Endothelial cell of umbilical vein (primary cell): ENCODE measurements around the gene EXOC1. TPM values are rescaled to one million over a fixed set of nuclear protein-coding genes. Genes with fewer than 3 reads are reported as not detected.

Experiments
- BruUV-seq: library from RNA; stranded (reverse); fragments of 400-500 nt; replicated peaks from 2 replicates; lab custom pipeline; 2021; lab: Mats Ljungman, UMichigan
- CTCF ChIA-PET: fragments of 300-600, 350-600 bp; sonication (Branson Sonifier 250); formaldehyde crosslinking; loops from one replicate; lab custom pipeline; 2021; ENCODE audit warnings: antibody characterized with exemption, inconsistent platforms; lab: Charles Lee
- POLR2A ChIA-PET: fragments of 300-600, 350-600 bp; sonication (Branson Sonifier 250); formaldehyde crosslinking; loops from one replicate; lab custom pipeline; 2021; ENCODE audit warnings: antibody characterized with exemption, inconsistent platforms; lab: Charles Lee
- DNase-seq: peaks from one replicate; pipeline ENCODE4 v3.0.0-alpha.2; 2011; ENCODE audit warnings: low read depth, low spot score
- FAIRE-seq: peaks from 2 replicates; lab custom pipeline; 2011; peaks lifted over from hg19 to GRCh38; lab: Jason Lieb, UNC
- H2AFZ ChIP-seq: 2 replicates; pipeline ENCODE4 v1.6.0; 2012; ENCODE audit warnings: low read depth, low read length, control low read depth, inconsistent platforms
- H3K27ac ChIP-seq: 2 replicates; pipeline ENCODE4 v1.5.1; 2011; ENCODE audit warnings: low read depth, mild to moderate bottlenecking, control low read depth, low read length, moderate library complexity; ENCODE audit not compliant: insufficient read depth
- H3K27me3 ChIP-seq, 2 experiments: 2 replicates each; pipeline versions ENCODE4 v1.6.0 to v1.6.1; 2011; ENCODE audit warnings: low read length in 2 of 2, mixed read lengths in 1 of 2; ENCODE audit not compliant: control insufficient read depth in 2 of 2, insufficient read depth in 2 of 2
- H3K36me3 ChIP-seq, 2 experiments: 2 replicates in 1 of 2; 3 replicates in 1 of 2; pipeline ENCODE4 v1.5.1; 2011; ENCODE audit warnings: low read length in 2 of 2, mild to moderate bottlenecking in 1 of 2, moderate library complexity in 1 of 2; ENCODE audit not compliant: control insufficient read depth in 2 of 2, insufficient read depth in 2 of 2; ENCODE audit errors: extremely low read depth in 1 of 2
- H3K4me1 ChIP-seq: 3 replicates; pipeline ENCODE4 v1.5.1; 2011; ENCODE audit warnings: mild to moderate bottlenecking, low read length; ENCODE audit not compliant: control insufficient read depth, insufficient read depth; ENCODE audit errors: extremely low read depth
- H3K4me2 ChIP-seq: 2 replicates; pipeline ENCODE4 v1.6.1; 2011; ENCODE audit warnings: low read length, control low read depth, mixed read lengths; ENCODE audit not compliant: insufficient read depth
- H3K4me3 ChIP-seq, 3 experiments: fragments of 200-600 bp in 1 of 3; sonication (generic), shearing (Covaris generic) in 1 of 3; replicated peaks in 1 of 3; 2 replicates each; pipeline ENCODE4 v1.5.1; 2011 to 2016; ENCODE audit warnings: control low read depth in 3 of 3, low read length in 3 of 3, mild to moderate bottlenecking in 2 of 3, inconsistent platforms in 1 of 3, low read depth in 1 of 3, moderate library complexity in 1 of 3; ENCODE audit not compliant: insufficient read depth in 1 of 3
- H3K79me2 ChIP-seq: 2 replicates; pipeline ENCODE4 v1.6.0; 2012; ENCODE audit warnings: low read length, inconsistent platforms; ENCODE audit not compliant: control insufficient read depth, insufficient read depth
- H3K9ac ChIP-seq: replicated peaks from 2 replicates; pipeline ENCODE3; 2011; ENCODE audit warnings: low read length, control low read depth; ENCODE audit not compliant: insufficient read depth; ENCODE audit errors: extremely low read depth
- H3K9me1 ChIP-seq: replicated peaks from 3 replicates; pipeline ENCODE4 v1.6.0; 2011; ENCODE audit warnings: mild to moderate bottlenecking, low read length; ENCODE audit not compliant: control insufficient read depth, insufficient read depth; ENCODE audit errors: extremely low read depth
- H3K9me3 ChIP-seq: replicated peaks from 2 replicates; pipeline ENCODE4 v1.5.1; 2012; ENCODE audit warnings: low read length, inconsistent platforms; ENCODE audit not compliant: control insufficient read depth, insufficient read depth
- H4K20me1 ChIP-seq: replicated peaks from 2 replicates; pipeline ENCODE3; 2011; ENCODE audit warnings: mild to moderate bottlenecking, low read length; ENCODE audit not compliant: control insufficient read depth, insufficient read depth; ENCODE audit errors: extremely low read depth
- CTCF ChIP-seq, 2 donors: IDR thresholded peaks; 1 replicate in 1 of 2; 2 replicates in 1 of 2; pipeline ENCODE4 v1.5.1; 2011; ENCODE audit warnings: low read length in 2 of 2, mild to moderate bottlenecking in 2 of 2, moderate library complexity in 2 of 2, control low read depth in 1 of 2, inconsistent platforms in 1 of 2, low read depth in 1 of 2; ENCODE audit not compliant: insufficient read depth in 1 of 2; ENCODE audit errors: extremely low read depth in 1 of 2
- EZH2 ChIP-seq: IDR thresholded peaks from 2 replicates; pipeline ENCODE4 v1.6.1; 2012; ENCODE audit warnings: borderline replicate concordance, low read depth, mild to moderate bottlenecking, moderate library complexity, low read length, inconsistent platforms; ENCODE audit not compliant: severe bottlenecking
- FOS ChIP-seq: IDR thresholded peaks from 2 replicates; pipeline ENCODE4 v1.6.1; 2011; ENCODE audit warnings: mild to moderate bottlenecking, low read length, moderate library complexity, borderline replicate concordance; ENCODE audit not compliant: insufficient read depth
- GATA2 ChIP-seq: IDR thresholded peaks from 2 replicates; pipeline ENCODE4 v1.7.0; 2011; ENCODE audit warnings: low read depth, mild to moderate bottlenecking, moderate library complexity, mixed read lengths, low read length; ENCODE audit not compliant: insufficient read length, insufficient read depth
- JUN ChIP-seq: IDR thresholded peaks from 2 replicates; pipeline ENCODE4 v1.6.1; 2011; ENCODE audit warnings: borderline replicate concordance, low read depth; ENCODE audit not compliant: insufficient read length, insufficient read depth
- MAX ChIP-seq: IDR thresholded peaks from 2 replicates; pipeline ENCODE4 v1.6.1; 2011; ENCODE audit not compliant: insufficient read depth, insufficient read length
- MYC ChIP-seq: IDR thresholded peaks from one replicate; pipeline ENCODE4 v1.6.1; 2011; ENCODE audit warnings: mild to moderate bottlenecking, low read depth, low read length
- POLR2A ChIP-seq: IDR thresholded peaks from 2 replicates; pipeline ENCODE4 v1.6.1; 2012; ENCODE audit warnings: low read depth, mild to moderate bottlenecking, control low read depth, low read length
- POLR2AphosphoS5 ChIP-seq: IDR thresholded peaks from 2 replicates; pipeline ENCODE4 v1.6.1; 2012; ENCODE audit warnings: low read depth, mild to moderate bottlenecking, control low read depth, low read length, moderate library complexity; ENCODE audit not compliant: insufficient read depth
- dilution Hi-C: fragments of 300-500 bp; cut with MboI; formaldehyde crosslinking; loops from one replicate; pipeline ENCODE4 v1.15.0; 2019; ENCODE audit warnings: low sequenced_read_pairs; ENCODE audit not compliant: extremely low pct_ligation_motif_present
- intact Hi-C: fragments of 100-400 bp; cut with micrococcal nuclease; formaldehyde crosslinking; loops from one replicate; pipeline ENCODE4 v1.10.0; 2022
- polyA plus RNA-seq, 4 experiments: library from polyadenylated mRNA; depleted of rRNA in 3 of 4; stranded (reverse) in 3 of 4; unstranded in 1 of 4; fragments of >200 nt; gene quantifications; 2 replicates each; pipeline versions ENCODE4 v1.2.1 to v1.2.3, GENCODE V29; 2011 to 2012; ENCODE audit warnings: missing spikeins in 1 of 4
- total RNA-seq: library from RNA; stranded (reverse); gene quantifications from 2 replicates; pipeline ENCODE4 v1.2.3, GENCODE V29; 2021

EXOC1 gene
- total and polyA plus RNA-seq, 2 donors (not counting 3 experiments of a cell fraction or from before 2014, with no cell fraction given), result 11.6 to 33.3 TPM

GRCh38 chr4:55826986-55827385 lies 26.5 kb upstream of the EXOC1 start:
- ChIA-PET POLR2A (no interaction called here), CTCF (no interaction called here)
- DNase-seq, result no peak

GRCh38 chr4:55827582-55827981 lies 25.9 kb upstream of the EXOC1 start:
- Histone ChIP-seq H3K9me1 (peaks cover 4% of the 10 kb centered on the region), H3K27ac (no peak overlapping the region), H3K4me1 (no peaks in the 10 kb centered on the region), H3K9ac (no peak overlapping the region), H3K27me3 (peaks cover 6 to 27% of the 10 kb centered on the region in 2 experiments), H2AFZ (no peak overlapping the region), H3K4me2 (no peak overlapping the region), H3K36me3 (no peaks in the 10 kb centered on the region), H3K9me3 (no peaks in the 10 kb centered on the region), H4K20me1 (no peaks in the 10 kb centered on the region), H3K79me2 (no peaks in the 10 kb centered on the region), H3K4me3 (no peak overlapping the region)
- dilution Hi-C loops, result no loop called here
- DNase-seq, result no peak
- POLR2A ChIA-PET, result no interaction called here
- no TSS peak for BruUV-seq
- TF ChIP-seq FOS (no peak), POLR2A (no peak), EZH2 (no peak), CTCF (IDR thresholded peaks at IDR 0.05; ENCODE audit: extremely low read depth in 1 of 2, insufficient read depth in 1 of 2, low read depth in 1 of 2, low read length in 2 of 2) (no peak), MAX (no peak), JUN (no peak), GATA2 (no peak), MYC (no peak), POLR2AphosphoS5 (no peak)
- FAIRE-seq, result no peak
- CTCF ChIA-PET, result no interaction called here
- intact Hi-C loops, result no loop called here

More at GRCh38 chr4:55826986-55827385, 26.5 kb upstream of the EXOC1 start:
- no peak overlapping the region for H3K27ac ChIP-seq
- no peaks in the 10 kb centered on the region for H3K36me3 ChIP-seq
- H3K9me1 ChIP-seq, result peaks cover 4% of the 10 kb centered on the region
- H3K9me3 ChIP-seq, result no peaks in the 10 kb centered on the region
- BruUV-seq, result no TSS peak
- H2AFZ ChIP-seq, result no peak overlapping the region
- peaks cover 9 to 25% of the 10 kb centered on the region in 2 experiments for H3K27me3 ChIP-seq
- H3K4me2 ChIP-seq, result no peak overlapping the region
- no peaks in the 10 kb centered on the region for H4K20me1 ChIP-seq
- no peak for TF ChIP-seq EZH2
- TF ChIP-seq CTCF (IDR thresholded peaks at IDR 0.05; ENCODE audit: extremely low read depth in 1 of 2, insufficient read depth in 1 of 2, low read depth in 1 of 2, low read length in 2 of 2), result no peak
- no peak for TF ChIP-seq GATA2
- TF ChIP-seq POLR2A, result no peak
- H3K4me3 ChIP-seq, result no peak overlapping the region
- dilution Hi-C loops (no loop called here), intact Hi-C loops (no loop called here)
- no peak overlapping the region for H3K9ac ChIP-seq
- no peaks in the 10 kb centered on the region for H3K4me1 ChIP-seq
- FAIRE-seq, result no peak
- no peaks in the 10 kb centered on the region for H3K79me2 ChIP-seq
